IMR-90 (cell line): ENCODE results near the gene TBC1D9B. TPM values are rescaled to one million over a fixed set of nuclear protein-coding genes. Genes with fewer than 3 reads are reported as not detected.

ENCODE experiments used
- ATAC-seq: fragments of 200-7000 bp; cut with Tn5 transposase; 2 replicates; pipeline ENCODE4 v1.9.1; 2020; ENCODE audit warnings: low read depth, mild to moderate bottlenecking, moderate library complexity
- BruUV-seq: library from RNA; stranded (reverse); fragments of 400-500 nt; replicated peaks from 2 replicates; lab custom pipeline; 2021; lab: Mats Ljungman, UMichigan
- CTCF ChIA-PET: fragments of 300-600 bp; formaldehyde crosslinking; extraction: SDS; loops from one replicate; lab custom pipeline; 2021; ENCODE audit warnings: antibody characterized with exemption; lab: Yijun Ruan, JAX
- POLR2A ChIA-PET: fragments of 300-600 bp; sonication (Branson Sonifier 250); formaldehyde crosslinking; loops from one replicate; lab custom pipeline; 2022; ENCODE audit warnings: antibody characterized with exemption; ENCODE audit not compliant: unreplicated experiment; lab: Charles Lee
- DNase-seq: peaks from one replicate; pipeline ENCODE4 v3.0.0; 2013
- H2AFZ ChIP-seq: replicated peaks from 2 replicates; pipeline ENCODE3; 2013; ENCODE audit warnings: low read length, mild to moderate bottlenecking; ENCODE audit not compliant: poor library complexity
- H2AK5ac ChIP-seq: 2 replicates; pipeline ENCODE4 v1.6.1; 2013; ENCODE audit warnings: low read depth, low read length, inconsistent platforms
- H2AK9ac ChIP-seq: replicated peaks from 2 replicates; pipeline ENCODE3; 2013; ENCODE audit warnings: mild to moderate bottlenecking, low read depth, low read length, moderate library complexity; ENCODE audit not compliant: poor library complexity
- H2BK120ac ChIP-seq: 2 replicates; pipeline ENCODE4 v1.6.1; 2013; ENCODE audit warnings: low read depth, low read length, inconsistent platforms
- H2BK15ac ChIP-seq: 3 replicates; pipeline ENCODE4 v1.6.1; 2013; ENCODE audit warnings: low read depth, low read length, inconsistent platforms
- H2BK20ac ChIP-seq: 2 replicates; pipeline ENCODE4 v1.6.1; 2013; ENCODE audit warnings: low read depth, mild to moderate bottlenecking, inconsistent platforms, low read length, moderate library complexity
- H2BK5ac ChIP-seq: 2 replicates; pipeline ENCODE4 v1.6.1; 2013; ENCODE audit warnings: mild to moderate bottlenecking, low read depth, low read length, inconsistent platforms; ENCODE audit not compliant: poor library complexity, severe bottlenecking
- H3K14ac ChIP-seq: replicated peaks from 2 replicates; pipeline ENCODE4 v1.6.1; 2013; ENCODE audit warnings: low read depth, low read length, inconsistent platforms
- H3K18ac ChIP-seq: 2 replicates; pipeline ENCODE4 v1.6.1; 2013; ENCODE audit warnings: low read depth, low read length, control low read depth
- H3K23ac ChIP-seq: 2 replicates; pipeline ENCODE4 v1.6.1; 2013; ENCODE audit warnings: low read depth, low read length, inconsistent platforms
- H3K27ac ChIP-seq: 2 replicates; pipeline ENCODE4 v1.5.1; 2013; ENCODE audit warnings: mild to moderate bottlenecking, control low read depth, low read length; ENCODE audit not compliant: insufficient read depth
- H3K27me3 ChIP-seq: 2 replicates; pipeline ENCODE4 v1.6.1; 2013; ENCODE audit warnings: low read length; ENCODE audit not compliant: control insufficient read depth, insufficient read depth
- H3K36me3 ChIP-seq: 2 replicates; pipeline ENCODE4 v1.6.1; 2013; ENCODE audit warnings: low read length, mixed read lengths; ENCODE audit not compliant: control insufficient read depth, insufficient read depth
- H3K4ac ChIP-seq: 2 replicates; pipeline ENCODE4 v1.6.1; 2013; ENCODE audit warnings: low read depth, low read length, inconsistent platforms
- H3K4me1 ChIP-seq: 2 replicates; pipeline ENCODE4 v1.6.1; 2013; ENCODE audit warnings: low read length, mixed read lengths; ENCODE audit not compliant: control insufficient read depth, insufficient read depth
- H3K4me2 ChIP-seq: 2 replicates; pipeline ENCODE4 v1.6.1; 2013; ENCODE audit warnings: low read depth, mild to moderate bottlenecking, control low read depth, low read length, moderate library complexity
- H3K4me3 ChIP-seq: 2 replicates; pipeline ENCODE4 v1.5.1; 2013; ENCODE audit warnings: low read depth, mild to moderate bottlenecking, control low read depth, low read length, moderate library complexity; ENCODE audit not compliant: insufficient read depth
- H3K56ac ChIP-seq: 2 replicates; pipeline ENCODE4 v1.6.1; 2013; ENCODE audit warnings: low read length, inconsistent platforms; ENCODE audit not compliant: insufficient read depth; ENCODE audit errors: extremely low read depth
- H3K79me1 ChIP-seq, 2 experiments: 2 replicates each; pipeline ENCODE4 v1.6.1; 2013; ENCODE audit warnings: low read length in 2 of 2, inconsistent platforms in 1 of 2, low read depth in 1 of 2
- H3K9ac ChIP-seq: 2 replicates; pipeline ENCODE4 v1.6.1; 2013; ENCODE audit warnings: low read depth, low read length, control low read depth
- H3K9me1 ChIP-seq: 2 replicates; pipeline ENCODE4 v1.6.1; 2013; ENCODE audit warnings: low read length, inconsistent platforms; ENCODE audit not compliant: insufficient read depth
- H3K9me3 ChIP-seq: 2 replicates; pipeline ENCODE4 v1.6.1; 2013; ENCODE audit warnings: low read length; ENCODE audit not compliant: control insufficient read depth, insufficient read depth
- H4K20me1 ChIP-seq: 2 replicates; pipeline ENCODE4 v1.6.1; 2013; ENCODE audit warnings: low read length, inconsistent platforms; ENCODE audit not compliant: insufficient read depth
- H4K5ac ChIP-seq: 2 replicates; pipeline ENCODE4 v1.6.1; 2013; ENCODE audit warnings: mild to moderate bottlenecking, low read depth, low read length, control low read depth
- H4K8ac ChIP-seq, 2 experiments: 2 replicates each; pipeline ENCODE4 v1.6.1; 2013; ENCODE audit warnings: low read depth in 2 of 2, low read length in 2 of 2, control low read depth in 1 of 2, inconsistent platforms in 1 of 2
- H4K91ac ChIP-seq: 2 replicates; pipeline ENCODE4 v1.6.1; 2013; ENCODE audit warnings: low read depth, low read length, inconsistent platforms; ENCODE audit not compliant: insufficient read depth
- BHLHE40 ChIP-seq: fragments of 150-350 bp; IDR thresholded peaks from 2 replicates; pipeline ENCODE4 v1.6.1; 2016; ENCODE audit warnings: mild to moderate bottlenecking, low read depth, low read length
- CEBPB ChIP-seq: IDR thresholded peaks from 2 replicates; pipeline ENCODE4 v1.6.1; 2012; ENCODE audit warnings: low read depth, low read length, improper control_type of control experiment
- CHD1 ChIP-seq: IDR thresholded peaks from 2 replicates; pipeline ENCODE4 v1.6.1; 2012; ENCODE audit warnings: low read depth, low read length, improper control_type of control experiment
- FOS ChIP-seq: fragments of 150-350 bp; IDR thresholded peaks from 2 replicates; pipeline ENCODE4 v1.6.1; 2016; ENCODE audit warnings: low read depth, low read length
- MAFK ChIP-seq: IDR thresholded peaks from 2 replicates; pipeline ENCODE4 v1.6.1; 2012; ENCODE audit warnings: low read depth, low read length, improper control_type of control experiment
- MAZ ChIP-seq: IDR thresholded peaks from 2 replicates; pipeline ENCODE4 v1.6.1; 2012; ENCODE audit warnings: low read depth, mild to moderate bottlenecking, low read length, improper control_type of control experiment, moderate library complexity, borderline replicate concordance
- MXI1 ChIP-seq: IDR thresholded peaks from 2 replicates; pipeline ENCODE4 v1.6.1; 2012; ENCODE audit warnings: low read depth, mild to moderate bottlenecking, low read length, moderate library complexity, borderline replicate concordance
- NFE2L2 ChIP-seq: fragments of 150-350 bp; IDR thresholded peaks from 2 replicates; pipeline ENCODE4 v1.6.1; 2016; ENCODE audit warnings: low read depth, mild to moderate bottlenecking, low read length
- POLR2A ChIP-seq: IDR thresholded peaks from 2 replicates; pipeline ENCODE4 v1.6.1; 2012; ENCODE audit warnings: mild to moderate bottlenecking, low read depth, low read length
- RAD21 ChIP-seq: IDR thresholded peaks from 2 replicates; pipeline ENCODE4 v1.6.1; 2012; ENCODE audit warnings: low read length, improper control_type of control experiment
- RCOR1 ChIP-seq: IDR thresholded peaks from 2 replicates; pipeline ENCODE4 v1.6.1; 2012; ENCODE audit warnings: mild to moderate bottlenecking, low read length, improper control_type of control experiment; ENCODE audit not compliant: insufficient replicate concordance
- RFX5 ChIP-seq: IDR thresholded peaks from 2 replicates; pipeline ENCODE4 v1.8.0; 2012; ENCODE audit warnings: low read depth, mild to moderate bottlenecking, low read length, moderate library complexity
- SMC3 ChIP-seq: fragments of 150-350 bp; IDR thresholded peaks from 2 replicates; pipeline ENCODE4 v1.6.1; 2016; ENCODE audit warnings: low read depth, mild to moderate bottlenecking, antibody characterized with exemption, low read length, moderate library complexity
- WGBS, 2 experiments: methylation state at CpG; one replicate each; pipeline versions ENCODE4 v1.1.5 to v1.1.7; 2013; ENCODE audit warnings: missing lambda C conversion rate in 2 of 2; ENCODE audit not compliant: insufficient read length in 1 of 2; ENCODE audit errors: extremely low coverage in 2 of 2; 5-methylcytosine and 5-hydroxymethylcytosine counted together
- dilution Hi-C: fragments of 300-500 bp; cut with HindIII; formaldehyde crosslinking; loops from one replicate; pipeline ENCODE4 v1.14.3; 2018; ENCODE audit warnings: low sequenced_read_pairs; ENCODE audit not compliant: unreplicated experiment
- in situ Hi-C: fragments of 300-500 bp; cut with MboI; formaldehyde crosslinking; loops from 3 replicates; pipeline ENCODE4 v1.14.3; 2019; ENCODE audit warnings: low sequenced_read_pairs, inconsistent platforms, mixed read lengths
- intact Hi-C: fragments of 100-400 bp; cut with micrococcal nuclease; formaldehyde crosslinking; loops from 2 replicates; pipeline ENCODE4 v1.10.0; 2022
- polyA plus RNA-seq, 3 experiments: library from polyadenylated mRNA; depleted of rRNA; stranded (reverse); fragments of >200 nt; gene quantifications; 2 replicates each; pipeline ENCODE4 v1.2.3, GENCODE V29; 2012; ENCODE audit warnings: low replicate concordance in 1 of 3
- total RNA-seq: library from RNA; depleted of rRNA; stranded (reverse); fragments of >200 nt; gene quantifications from 2 replicates; pipeline ENCODE4 v1.2.3, GENCODE V29; 2012
- TF ChIP-seq, protein P1 (sequence below): fragments of 150-350 bp; IDR thresholded peaks from 2 replicates; pipeline ENCODE4 v1.6.1; 2017; ENCODE audit warnings: mild to moderate bottlenecking, antibody characterized with exemption, low read length, low read depth
- TF ChIP-seq, protein P2 (sequence below): fragments of 150-350 bp; IDR thresholded peaks from 2 replicates; pipeline ENCODE4 v1.6.1; 2016; ENCODE audit warnings: low read depth, mild to moderate bottlenecking, low read length, moderate library complexity, borderline replicate concordance
- TF ChIP-seq, protein P3 (sequence below): conservative IDR thresholded peaks from 2 replicates; pipeline ENCODE4 v1.5.1; 2012; ENCODE audit warnings: mild to moderate bottlenecking, low read depth, low read length, improper control_type of control experiment

TBC1D9B gene
- total and polyA plus RNA-seq, 2 of the 4 experiments (the other 2 are of a cell fraction), result 58.6 to 78.1 TPM

DNA sequence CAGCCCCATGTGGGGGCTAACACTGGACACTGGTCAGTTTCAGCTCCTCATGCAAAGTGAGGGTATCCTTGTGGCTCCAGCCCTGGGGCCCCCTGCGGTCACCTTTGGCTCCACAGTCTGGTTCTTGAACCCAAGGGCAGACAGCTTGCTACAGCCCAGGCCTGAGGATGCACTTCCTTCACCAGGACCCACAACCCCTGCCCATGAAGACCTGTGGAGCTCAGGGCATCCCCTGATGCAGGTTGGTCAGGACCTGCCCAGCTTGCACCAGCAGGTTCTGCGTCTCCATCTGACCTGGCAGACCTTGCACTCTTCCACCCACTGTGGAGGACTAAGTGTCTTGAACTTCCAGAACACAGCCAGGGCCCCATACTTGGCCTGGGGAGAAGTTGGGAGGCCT is 45.4 kb downstream of the TBC1D9B start:
- peaks cover 12 to 26% of the 10 kb centered on the region in 2 experiments for H3K79me1 ChIP-seq
- POLR2A ChIA-PET, result no interaction called here
- H4K91ac ChIP-seq, result no peak overlapping the region
- intact Hi-C loops (no loop called here), dilution Hi-C loops (no loop called here), in situ Hi-C loops (no loop called here)
- no peak overlapping the region for H4K8ac ChIP-seq
- no peaks in the 10 kb centered on the region for H3K27me3 ChIP-seq
- H3K14ac ChIP-seq, result no peak overlapping the region
- H2AK5ac ChIP-seq, result no peak overlapping the region
- no peak overlapping the region for H2AFZ ChIP-seq
- no peak overlapping the region for H3K4me2 ChIP-seq
- peaks cover 5% of the 10 kb centered on the region; the same call in 1 of the 2 replicates for H3K9me3 ChIP-seq
- H2BK20ac ChIP-seq, result no peak overlapping the region
- H3K56ac ChIP-seq, result no peak overlapping the region
- H3K9me1 ChIP-seq, result peaks cover 9% of the 10 kb centered on the region; the same call in 1 of the 2 replicates
- TSS peak; percentile 76 for BruUV-seq
- H3K4ac ChIP-seq, result no peak overlapping the region
- no peak overlapping the region for H3K27ac ChIP-seq
- 100% methylated on average over 1 of the region's 2 CpGs; no CpG with 5 or more reads in 1 of the 2 experiments for WGBS, 2 experiments
- H4K20me1 ChIP-seq, result no peaks in the 10 kb centered on the region
- H3K23ac ChIP-seq, result no peak overlapping the region
- no peak overlapping the region for H2BK120ac ChIP-seq
- no peak overlapping the region for H2AK9ac ChIP-seq
- peaks cover 48% of the 10 kb centered on the region for H3K36me3 ChIP-seq
- ATAC-seq (no peak), DNase-seq (no peak)
- H2BK5ac ChIP-seq, result no peak overlapping the region
- TF ChIP-seq, protein P1, sequence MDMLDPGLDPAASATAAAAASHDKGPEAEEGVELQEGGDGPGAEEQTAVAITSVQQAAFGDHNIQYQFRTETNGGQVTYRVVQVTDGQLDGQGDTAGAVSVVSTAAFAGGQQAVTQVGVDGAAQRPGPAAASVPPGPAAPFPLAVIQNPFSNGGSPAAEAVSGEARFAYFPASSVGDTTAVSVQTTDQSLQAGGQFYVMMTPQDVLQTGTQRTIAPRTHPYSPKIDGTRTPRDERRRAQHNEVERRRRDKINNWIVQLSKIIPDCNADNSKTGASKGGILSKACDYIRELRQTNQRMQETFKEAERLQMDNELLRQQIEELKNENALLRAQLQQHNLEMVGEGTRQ, result no peak
- no peak for TF ChIP-seq CHD1
- TF ChIP-seq BHLHE40, result no peak
- TF ChIP-seq RCOR1, result no peak
- TF ChIP-seq, protein P2, sequence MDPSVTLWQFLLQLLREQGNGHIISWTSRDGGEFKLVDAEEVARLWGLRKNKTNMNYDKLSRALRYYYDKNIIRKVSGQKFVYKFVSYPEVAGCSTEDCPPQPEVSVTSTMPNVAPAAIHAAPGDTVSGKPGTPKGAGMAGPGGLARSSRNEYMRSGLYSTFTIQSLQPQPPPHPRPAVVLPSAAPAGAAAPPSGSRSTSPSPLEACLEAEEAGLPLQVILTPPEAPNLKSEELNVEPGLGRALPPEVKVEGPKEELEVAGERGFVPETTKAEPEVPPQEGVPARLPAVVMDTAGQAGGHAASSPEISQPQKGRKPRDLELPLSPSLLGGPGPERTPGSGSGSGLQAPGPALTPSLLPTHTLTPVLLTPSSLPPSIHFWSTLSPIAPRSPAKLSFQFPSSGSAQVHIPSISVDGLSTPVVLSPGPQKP, result no peak
- TF ChIP-seq MXI1, result no peak
- TF ChIP-seq RAD21, result no peak
- no peak for TF ChIP-seq SMC3
- no peak for TF ChIP-seq POLR2A
- TF ChIP-seq MAFK, result no peak
- TF ChIP-seq, protein P3, sequence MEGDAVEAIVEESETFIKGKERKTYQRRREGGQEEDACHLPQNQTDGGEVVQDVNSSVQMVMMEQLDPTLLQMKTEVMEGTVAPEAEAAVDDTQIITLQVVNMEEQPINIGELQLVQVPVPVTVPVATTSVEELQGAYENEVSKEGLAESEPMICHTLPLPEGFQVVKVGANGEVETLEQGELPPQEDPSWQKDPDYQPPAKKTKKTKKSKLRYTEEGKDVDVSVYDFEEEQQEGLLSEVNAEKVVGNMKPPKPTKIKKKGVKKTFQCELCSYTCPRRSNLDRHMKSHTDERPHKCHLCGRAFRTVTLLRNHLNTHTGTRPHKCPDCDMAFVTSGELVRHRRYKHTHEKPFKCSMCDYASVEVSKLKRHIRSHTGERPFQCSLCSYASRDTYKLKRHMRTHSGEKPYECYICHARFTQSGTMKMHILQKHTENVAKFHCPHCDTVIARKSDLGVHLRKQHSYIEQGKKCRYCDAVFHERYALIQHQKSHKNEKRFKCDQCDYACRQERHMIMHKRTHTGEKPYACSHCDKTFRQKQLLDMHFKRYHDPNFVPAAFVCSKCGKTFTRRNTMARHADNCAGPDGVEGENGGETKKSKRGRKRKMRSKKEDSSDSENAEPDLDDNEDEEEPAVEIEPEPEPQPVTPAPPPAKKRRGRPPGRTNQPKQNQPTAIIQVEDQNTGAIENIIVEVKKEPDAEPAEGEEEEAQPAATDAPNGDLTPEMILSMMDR, result no peak
- no peak for TF ChIP-seq MAZ
- TF ChIP-seq CEBPB, result no peak
- TF ChIP-seq NFE2L2, result no peak
- TF ChIP-seq FOS, result no peak
- TF ChIP-seq RFX5, result no peak
- CTCF ChIA-PET, result no interaction called here
- H3K4me3 ChIP-seq, result no peak overlapping the region
- H3K4me1 ChIP-seq, result no peaks in the 10 kb centered on the region
- H4K5ac ChIP-seq, result no peak overlapping the region
- no peak overlapping the region for H2BK15ac ChIP-seq
- H3K18ac ChIP-seq, result no peak overlapping the region
- no peak overlapping the region for H3K9ac ChIP-seq
